HG02678 (cell line): ENCODE data around the gene PLPP7.

ENCODE experiments used
- ATAC-seq: cut with Tn5 transposase; IDR thresholded peaks from one replicate; pipeline ENCODE4 v1.9.1; 2021; ENCODE audit warnings: mild to moderate bottlenecking, moderate library complexity; ENCODE audit not compliant: unreplicated experiment

Gene PLPP7

GRCh38 chr9:131302244-131303075 lies 12.9 kb downstream of the PLPP7 start:
- no peak for ATAC-seq

GRCh38 chr9:131303381-131304321 lies 14.1 kb downstream of the PLPP7 start:
- ATAC-seq = no peak

- no peak for ATAC-seq
Measured at GRCh38 chr9:131304676-131305355, 15.3 kb downstream of the PLPP7 start.

- ATAC-seq = no peak
Measured at GRCh38 chr9:131306397-131307004, 17.0 kb downstream of the PLPP7 start.

- no peak for ATAC-seq
Measured at GRCh38 chr9:131307974-131308373, 18.5 kb downstream of the PLPP7 start.

GRCh38 chr9:131308452-131308851 lies 18.9 kb downstream of the PLPP7 start:
- ATAC-seq = no peak

GRCh38 chr9:131308906-131309529 lies 19.5 kb downstream of the PLPP7 start:
- no peak for ATAC-seq

GRCh38 chr9:131309530-131310276 lies 20.2 kb downstream of the PLPP7 start:
- no peak for ATAC-seq

- ATAC-seq = no peak
Measured at GRCh38 chr9:131310833-131311554, 21.5 kb downstream of the PLPP7 start.

GRCh38 chr9:131312246-131312645 lies 22.7 kb downstream of the PLPP7 start:
- ATAC-seq = no peak

- ATAC-seq = no peak
Measured at GRCh38 chr9:131312822-131313770, 23.6 kb downstream of the PLPP7 start.

GRCh38 chr9:131318231-131319085 lies 28.9 kb downstream of the PLPP7 start:
- no peak for ATAC-seq

- ATAC-seq = no peak
Measured at GRCh38 chr9:131319486-131319885, 30.0 kb downstream of the PLPP7 start.

GRCh38 chr9:131320031-131320685 lies 30.6 kb downstream of the PLPP7 start:
- ATAC-seq = no peak

GRCh38 chr9:131323629-131324028 lies 34.1 kb downstream of the PLPP7 start:
- ATAC-seq = no peak
